ENCODE results near the gene CDH13.

DNA sequence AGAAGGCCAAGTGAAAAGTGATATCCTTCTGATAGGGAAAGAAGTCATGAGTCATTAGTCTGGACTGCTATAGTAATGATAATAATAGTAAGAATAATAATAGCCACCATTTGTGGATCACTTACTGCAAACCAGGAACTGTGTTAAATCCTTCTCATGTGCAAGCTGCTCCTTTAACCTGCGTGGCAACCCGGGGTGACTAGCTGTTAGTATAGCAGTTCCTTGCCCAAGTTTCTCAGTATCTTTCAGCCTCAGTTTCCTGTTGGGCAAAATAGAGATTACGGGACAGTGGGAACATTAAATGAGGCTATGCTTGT, 129.5 kb downstream of the CDH13 start:
- no peak for TF ChIP-seq CHD2 (IDR thresholded peaks at IDR 0.05; ENCODE audit: low read length)
- no peak for TF ChIP-seq GABPA (IDR thresholded peaks at IDR 0.05; ENCODE audit: borderline replicate concordance, insufficient read depth, low read length)
- TF ChIP-seq CBX8 (IDR thresholded peaks at IDR 0.05; ENCODE audit: borderline replicate concordance, low read depth, low read length) = no peak
- TF ChIP-seq, protein P1, sequence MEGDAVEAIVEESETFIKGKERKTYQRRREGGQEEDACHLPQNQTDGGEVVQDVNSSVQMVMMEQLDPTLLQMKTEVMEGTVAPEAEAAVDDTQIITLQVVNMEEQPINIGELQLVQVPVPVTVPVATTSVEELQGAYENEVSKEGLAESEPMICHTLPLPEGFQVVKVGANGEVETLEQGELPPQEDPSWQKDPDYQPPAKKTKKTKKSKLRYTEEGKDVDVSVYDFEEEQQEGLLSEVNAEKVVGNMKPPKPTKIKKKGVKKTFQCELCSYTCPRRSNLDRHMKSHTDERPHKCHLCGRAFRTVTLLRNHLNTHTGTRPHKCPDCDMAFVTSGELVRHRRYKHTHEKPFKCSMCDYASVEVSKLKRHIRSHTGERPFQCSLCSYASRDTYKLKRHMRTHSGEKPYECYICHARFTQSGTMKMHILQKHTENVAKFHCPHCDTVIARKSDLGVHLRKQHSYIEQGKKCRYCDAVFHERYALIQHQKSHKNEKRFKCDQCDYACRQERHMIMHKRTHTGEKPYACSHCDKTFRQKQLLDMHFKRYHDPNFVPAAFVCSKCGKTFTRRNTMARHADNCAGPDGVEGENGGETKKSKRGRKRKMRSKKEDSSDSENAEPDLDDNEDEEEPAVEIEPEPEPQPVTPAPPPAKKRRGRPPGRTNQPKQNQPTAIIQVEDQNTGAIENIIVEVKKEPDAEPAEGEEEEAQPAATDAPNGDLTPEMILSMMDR (IDR thresholded peaks at IDR 0.05; ENCODE audit: control extremely low read depth in 1 of 3, insufficient read depth in 1 of 3, low read depth in 1 of 3, low read length in 3 of 3) = no peak
- TF ChIP-seq, protein P2, sequence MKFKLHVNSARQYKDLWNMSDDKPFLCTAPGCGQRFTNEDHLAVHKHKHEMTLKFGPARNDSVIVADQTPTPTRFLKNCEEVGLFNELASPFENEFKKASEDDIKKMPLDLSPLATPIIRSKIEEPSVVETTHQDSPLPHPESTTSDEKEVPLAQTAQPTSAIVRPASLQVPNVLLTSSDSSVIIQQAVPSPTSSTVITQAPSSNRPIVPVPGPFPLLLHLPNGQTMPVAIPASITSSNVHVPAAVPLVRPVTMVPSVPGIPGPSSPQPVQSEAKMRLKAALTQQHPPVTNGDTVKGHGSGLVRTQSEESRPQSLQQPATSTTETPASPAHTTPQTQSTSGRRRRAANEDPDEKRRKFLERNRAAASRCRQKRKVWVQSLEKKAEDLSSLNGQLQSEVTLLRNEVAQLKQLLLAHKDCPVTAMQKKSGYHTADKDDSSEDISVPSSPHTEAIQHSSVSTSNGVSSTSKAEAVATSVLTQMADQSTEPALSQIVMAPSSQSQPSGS (IDR thresholded peaks at IDR 0.05; ENCODE audit: low read length) = no peak
- TF ChIP-seq ASH2L (IDR thresholded peaks at IDR 0.05; ENCODE audit: low read length) = no peak
- TF ChIP-seq BRCA1 (IDR thresholded peaks at IDR 0.05; ENCODE audit: low read depth, low read length) = no peak
- TF ChIP-seq, protein P3, sequence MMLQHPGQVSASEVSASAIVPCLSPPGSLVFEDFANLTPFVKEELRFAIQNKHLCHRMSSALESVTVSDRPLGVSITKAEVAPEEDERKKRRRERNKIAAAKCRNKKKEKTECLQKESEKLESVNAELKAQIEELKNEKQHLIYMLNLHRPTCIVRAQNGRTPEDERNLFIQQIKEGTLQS (IDR thresholded peaks at IDR 0.05; ENCODE audit: insufficient read depth, low read depth, low read length) = no peak
- no peak for TF ChIP-seq POLR2AphosphoS5 (IDR thresholded peaks at IDR 0.05; ENCODE audit: low read depth, low read length)
- TF ChIP-seq RAD21 (IDR thresholded peaks at IDR 0.05 in 1 of 2, conservative IDR thresholded peaks at IDR 0.05 in 1 of 2; ENCODE audit: low read depth in 2 of 2, low read length in 2 of 2) = no peak
- no peak for TF ChIP-seq JUN (IDR thresholded peaks at IDR 0.05; ENCODE audit: low read depth, low read length)
- no peak for TF ChIP-seq SP2 (IDR thresholded peaks at IDR 0.05; ENCODE audit: low read length)
